AG04449 (cell line): ENCODE measurements around the gene EVA1A.
A peak's percentile ranks its signal among the peaks of the same experiment; 100 is the strongest.

Source experiments
- CTCF ChIA-PET: fragments of 350-600 bp; formaldehyde crosslinking; extraction: SDS; loops from one replicate; lab custom pipeline; 2021; ENCODE audit warnings: antibody characterized with exemption; lab: Yijun Ruan, JAX
- POLR2A ChIA-PET: fragments of 400-600, 350-600 bp; formaldehyde crosslinking; extraction: SDS; loops from one replicate; lab custom pipeline; 2020; ENCODE audit warnings: antibody characterized with exemption, inconsistent platforms; lab: Yijun Ruan, JAX
- DNase-seq: peaks from one replicate; pipeline ENCODE4 v3.0.0-alpha.2; 2010; ENCODE audit warnings: low read depth, low spot score
- H3K4me3 ChIP-seq: 2 replicates; pipeline ENCODE4 v1.5.1; 2011; ENCODE audit warnings: low read depth, mild to moderate bottlenecking, control low read depth, low read length
- CTCF ChIP-seq: IDR thresholded peaks from one replicate; pipeline ENCODE4 v1.5.1; 2011; ENCODE audit warnings: mild to moderate bottlenecking, moderate library complexity, low read length, control low read depth, inconsistent platforms; ENCODE audit not compliant: insufficient read depth; ENCODE audit errors: missing control alignments

Gene EVA1A

GRCh38 chr2:75607400-75607798, 46.7 kb upstream of the EVA1A start:
- CTCF ChIA-PET: interaction anchor here (1.2 to 5.8 kb wide), 16 partner anchors 11 to 161 kb away, joined by 3 to 379 read pairs (median 32); partner anchors contain the start of gene EVA1A
- POLR2A ChIA-PET: interaction anchor here (0.8 to 3.4 kb wide), 5 partner anchors 12 to 67 kb away, joined by 4 to 61 read pairs (median 8); partner anchors contain the start of gene EVA1A
- no peak overlapping the region for H3K4me3 ChIP-seq
- no peak for DNase-seq
- no peak for TF ChIP-seq CTCF

GRCh38 chr2:75606761-75607399, 46.1 kb upstream of the EVA1A start:
- TF ChIP-seq CTCF: no peak
- POLR2A ChIA-PET: interaction anchor here (0.5 to 3.4 kb wide), 12 partner anchors 11 to 1022 kb away, joined by 3 to 61 read pairs (median 4); partner anchors contain the start of gene EVA1A
- CTCF ChIA-PET: interaction anchor here (0.8 to 5.8 kb wide), 18 partner anchors 8 to 147 kb away, joined by 3 to 124 read pairs (median 6); partner anchors contain the start of gene EVA1A
- peak; percentile 72 for DNase-seq
- peak overlapping the region; percentile 7; the same call in 1 of the 2 replicates for H3K4me3 ChIP-seq

GRCh38 chr2:75605770-75606529, 45.2 kb upstream of the EVA1A start:
- ChIA-PET CTCF (interaction anchor here (0.7 to 5.8 kb wide), 28 partner anchors 9 to 146 kb away, joined by 3 to 124 read pairs (median 4); partner anchors contain the start of gene EVA1A), POLR2A (interaction anchor here (0.6 to 3.4 kb wide), 11 partner anchors 10 to 124 kb away, joined by 3 to 61 read pairs (median 4); partner anchors contain the start of gene EVA1A)
- peak; percentile 63 for TF ChIP-seq CTCF
- H3K4me3 ChIP-seq: no peak overlapping the region
- DNase-seq: peak; percentile 93

GRCh38 chr2:75604484-75604883, 43.7 kb upstream of the EVA1A start:
- ChIA-PET POLR2A (interaction anchor here (0.6 to 3.4 kb wide), 3 partner anchors 9 to 1050 kb away, joined by 3 to 61 read pairs (median 53); partner anchors contain the start of genes EVA1A and LOXL3), CTCF (interaction anchor here (1.3 to 5.8 kb wide), 5 partner anchors 8 to 138 kb away, joined by 5 to 124 read pairs (median 31); no protein-coding TSS in a partner anchor)
- no peak overlapping the region for H3K4me3 ChIP-seq
- no peak for TF ChIP-seq CTCF
- no peak for DNase-seq

- POLR2A ChIA-PET: interaction anchor here (1.0 kb wide), 1 partner anchor 43 kb away, joined by 4 read pairs; the partner anchor contains the start of gene EVA1A
- CTCF ChIA-PET: interaction anchor here (1.1 to 5.8 kb wide), 6 partner anchors 7 to 137 kb away, joined by 3 to 124 read pairs (median 30); no protein-coding TSS in a partner anchor
- no peak for TF ChIP-seq CTCF
- H3K4me3 ChIP-seq: no peak overlapping the region
- DNase-seq: no peak
Observed at GRCh38 chr2:75603477-75603876, 42.7 kb upstream of the EVA1A start.
